ENCODE measurements around the gene C1orf159. TPM values are rescaled to one million over a fixed set of nuclear protein-coding genes. Genes with fewer than 3 reads are reported as not detected.

C1orf159 gene
- total RNA-seq, 1 experiment from 2014 or later, result 15.7 TPM

DNA sequence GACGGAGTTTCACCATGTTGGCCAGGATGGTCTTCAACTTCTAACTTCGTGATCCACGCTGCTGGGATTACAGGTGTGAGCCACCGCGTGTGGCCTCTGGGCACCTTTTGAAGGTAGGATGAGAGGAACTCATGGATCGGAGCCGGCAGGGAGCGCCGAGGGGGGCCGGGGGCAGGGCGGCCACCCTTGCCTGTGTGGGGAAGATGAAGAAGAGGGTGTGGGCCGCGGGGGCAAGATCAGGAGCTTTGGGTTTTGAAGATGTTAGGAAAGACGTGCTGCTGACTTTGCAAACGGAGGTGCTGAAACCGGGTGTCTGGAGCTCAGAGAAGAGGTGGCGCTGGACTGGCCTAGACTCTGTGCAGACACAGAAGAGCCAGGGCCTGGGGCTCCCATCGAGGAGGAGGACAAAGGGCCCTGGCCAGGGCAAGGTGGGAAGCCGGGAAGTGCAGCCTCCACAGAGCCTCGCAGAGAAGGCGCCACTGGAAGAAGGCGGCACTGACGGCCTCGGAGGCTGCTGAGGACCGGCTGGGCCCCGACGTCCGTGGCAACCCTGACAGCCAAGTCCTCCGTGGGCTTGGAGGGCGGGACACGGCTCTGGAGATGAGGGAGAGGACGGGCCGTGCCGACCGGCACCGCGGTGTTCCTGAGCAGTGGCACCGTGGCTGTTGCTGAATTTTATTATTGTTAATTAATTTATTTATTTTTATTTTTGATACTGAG lies 55.4 kb downstream of the C1orf159 start:
- Mint-ChIP-seq H3K9me3 (ENCODE audit: unreplicated experiment) (no peaks in the 10 kb centered on the region), H3K27me3 (ENCODE audit: insufficient read depth, unreplicated experiment) (no peaks in the 10 kb centered on the region), H3K4me1 (ENCODE audit: insufficient read depth, unreplicated experiment) (peaks cover 16% of the 10 kb centered on the region), H3K4me3 (ENCODE audit: unreplicated experiment) (peak overlapping the region; percentile 76), H3K36me3 (ENCODE audit: insufficient read depth, unreplicated experiment) (no peaks in the 10 kb centered on the region), H3K27ac (ENCODE audit: low read depth, unreplicated experiment) (no peak overlapping the region)
- intact Hi-C loops (cut with micrococcal nuclease), result loop anchor here (5.0 kb wide), 1 partner anchor 58 kb away; the partner anchor contains the start of gene HES4
- ChIA-PET POLR2A (interaction anchor here (1.1 to 2.0 kb wide), 3 partner anchors 39 to 47 kb away, joined by 5 to 8 read pairs (median 6); partner anchors contain the start of gene ISG15), CTCF (interaction anchor here (0.6 to 2.7 kb wide), 4 partner anchors 22 to 77 kb away, joined by 3 to 12 read pairs (median 6); no protein-coding TSS in a partner anchor)
- DNase-seq (ENCODE audit: unreplicated experiment), result no peak
- no TSS peak for BruUV-seq (replicated peaks)
- TF ChIP-seq, protein P1, sequence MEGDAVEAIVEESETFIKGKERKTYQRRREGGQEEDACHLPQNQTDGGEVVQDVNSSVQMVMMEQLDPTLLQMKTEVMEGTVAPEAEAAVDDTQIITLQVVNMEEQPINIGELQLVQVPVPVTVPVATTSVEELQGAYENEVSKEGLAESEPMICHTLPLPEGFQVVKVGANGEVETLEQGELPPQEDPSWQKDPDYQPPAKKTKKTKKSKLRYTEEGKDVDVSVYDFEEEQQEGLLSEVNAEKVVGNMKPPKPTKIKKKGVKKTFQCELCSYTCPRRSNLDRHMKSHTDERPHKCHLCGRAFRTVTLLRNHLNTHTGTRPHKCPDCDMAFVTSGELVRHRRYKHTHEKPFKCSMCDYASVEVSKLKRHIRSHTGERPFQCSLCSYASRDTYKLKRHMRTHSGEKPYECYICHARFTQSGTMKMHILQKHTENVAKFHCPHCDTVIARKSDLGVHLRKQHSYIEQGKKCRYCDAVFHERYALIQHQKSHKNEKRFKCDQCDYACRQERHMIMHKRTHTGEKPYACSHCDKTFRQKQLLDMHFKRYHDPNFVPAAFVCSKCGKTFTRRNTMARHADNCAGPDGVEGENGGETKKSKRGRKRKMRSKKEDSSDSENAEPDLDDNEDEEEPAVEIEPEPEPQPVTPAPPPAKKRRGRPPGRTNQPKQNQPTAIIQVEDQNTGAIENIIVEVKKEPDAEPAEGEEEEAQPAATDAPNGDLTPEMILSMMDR (IDR thresholded peaks at IDR 0.05; ENCODE audit: unreplicated experiment), result no peak

DNA sequence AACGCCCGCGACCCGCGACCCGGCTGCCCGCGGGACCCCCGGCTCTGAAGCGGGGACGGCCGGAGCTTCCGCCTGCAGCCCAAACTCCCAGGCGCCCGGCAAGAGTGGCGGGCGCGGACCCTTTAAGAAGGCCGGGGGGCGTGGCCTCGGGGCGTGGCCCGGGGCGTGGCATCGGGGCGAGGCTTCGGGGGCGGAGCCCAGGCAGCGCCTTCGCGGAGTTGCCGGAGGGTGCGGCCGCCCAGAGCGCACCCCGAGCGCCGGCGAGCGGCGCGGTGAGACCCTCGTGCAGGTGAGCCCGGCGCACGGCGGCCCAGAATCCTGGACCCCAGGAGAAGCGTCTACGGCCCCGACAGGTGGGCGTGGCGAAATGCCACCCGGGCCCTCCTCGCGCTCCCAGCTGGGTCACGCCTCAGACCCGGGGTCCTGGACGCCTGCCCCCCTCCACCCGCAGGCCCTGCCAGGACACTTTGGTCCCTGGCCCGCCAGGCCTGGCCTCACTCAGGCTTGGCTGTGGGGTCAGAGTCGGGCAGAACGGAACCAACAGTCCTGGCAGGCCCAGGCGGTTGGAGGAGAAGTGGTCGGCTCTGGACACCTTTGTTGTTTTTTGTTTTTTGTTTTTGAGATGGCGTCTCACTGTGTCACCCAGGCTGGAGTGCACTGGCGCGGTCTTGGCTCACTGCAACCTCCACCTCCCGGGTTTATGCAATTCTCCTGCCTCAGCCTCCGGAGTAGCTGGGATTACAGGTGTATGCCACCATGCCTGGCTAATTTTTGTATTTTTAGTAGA lies 56.2 kb downstream of the C1orf159 start:
- H3K4me3 Mint-ChIP-seq (ENCODE audit: unreplicated experiment), result peak overlapping the region; percentile 76
- POLR2A ChIA-PET, result interaction anchor here (0.7 to 2.0 kb wide), 6 partner anchors 20 to 76 kb away, joined by 3 to 8 read pairs (median 4); partner anchors contain the start of gene ISG15
- intact Hi-C loops (cut with micrococcal nuclease), result loop anchor here (2.0 to 5.0 kb wide), 2 partner anchors 37 to 57 kb away; partner anchors contain the start of gene HES4
- no TSS peak for BruUV-seq (replicated peaks)
- DNase-seq (ENCODE audit: unreplicated experiment), result peak; percentile 85
- TF ChIP-seq, protein P1 (IDR thresholded peaks at IDR 0.05; ENCODE audit: unreplicated experiment), result no peak
- no peak overlapping the region for H3K27ac Mint-ChIP-seq (ENCODE audit: low read depth, unreplicated experiment)
- H3K4me1 Mint-ChIP-seq (ENCODE audit: insufficient read depth, unreplicated experiment), result peaks cover 16% of the 10 kb centered on the region
- H3K9me3 Mint-ChIP-seq (ENCODE audit: unreplicated experiment), result no peaks in the 10 kb centered on the region
- H3K27me3 Mint-ChIP-seq (ENCODE audit: insufficient read depth, unreplicated experiment), result no peaks in the 10 kb centered on the region
- no peaks in the 10 kb centered on the region for H3K36me3 Mint-ChIP-seq (ENCODE audit: insufficient read depth, unreplicated experiment)
- CTCF ChIA-PET, result interaction anchor here (0.6 to 2.7 kb wide), 7 partner anchors 21 to 77 kb away, joined by 3 to 12 read pairs (median 4); no protein-coding TSS in a partner anchor

DNA sequence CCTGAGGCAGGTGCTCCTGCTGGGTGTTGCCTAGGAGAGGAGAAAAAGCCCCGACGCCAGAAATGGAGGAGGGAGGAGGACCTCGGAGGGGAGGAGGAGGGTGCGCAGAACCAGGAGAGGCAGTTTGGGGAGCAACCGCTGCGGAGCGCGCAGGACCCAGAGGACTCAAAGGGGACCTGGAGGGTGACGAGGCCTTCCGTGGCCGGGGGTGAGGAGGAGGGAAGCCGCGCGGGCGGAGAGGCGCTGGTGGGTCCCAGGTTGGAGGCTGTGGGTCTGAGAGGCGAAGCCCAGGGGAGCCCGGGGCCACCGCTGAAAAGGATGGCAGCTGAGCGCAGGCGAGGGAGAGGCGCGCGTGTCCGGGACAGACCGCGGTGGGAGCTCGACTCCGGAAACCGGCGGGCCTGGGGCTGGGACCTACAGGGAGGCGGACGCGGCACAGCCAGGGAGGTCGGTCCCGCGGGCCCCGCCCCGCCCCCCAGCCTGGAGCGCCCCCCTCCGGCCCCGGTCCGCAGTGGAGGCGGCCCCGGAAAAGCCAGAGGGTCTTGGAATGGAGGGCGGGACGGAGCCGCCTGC lies 56.9 kb downstream of the C1orf159 start:
- Mint-ChIP-seq H3K27me3 (ENCODE audit: insufficient read depth, unreplicated experiment) (no peaks in the 10 kb centered on the region), H3K9me3 (ENCODE audit: unreplicated experiment) (no peaks in the 10 kb centered on the region), H3K27ac (ENCODE audit: low read depth, unreplicated experiment) (no peak overlapping the region), H3K4me1 (ENCODE audit: insufficient read depth, unreplicated experiment) (peaks cover 16% of the 10 kb centered on the region), H3K4me3 (ENCODE audit: unreplicated experiment) (peak overlapping the region; percentile 76), H3K36me3 (ENCODE audit: insufficient read depth, unreplicated experiment) (no peaks in the 10 kb centered on the region)
- TF ChIP-seq, protein P1 (IDR thresholded peaks at IDR 0.05; ENCODE audit: unreplicated experiment), result peak; percentile 53
- BruUV-seq (replicated peaks), result no TSS peak
- no peak for DNase-seq (ENCODE audit: unreplicated experiment)
- CTCF ChIA-PET, result interaction anchor here (1.1 to 2.7 kb wide), 6 partner anchors 20 to 74 kb away, joined by 3 to 12 read pairs (median 4); no protein-coding TSS in a partner anchor
- POLR2A ChIA-PET, result interaction anchor here (0.6 to 2.0 kb wide), 6 partner anchors 20 to 133 kb away, joined by 3 to 8 read pairs (median 3); no protein-coding TSS in a partner anchor
- intact Hi-C loops (cut with micrococcal nuclease), result loop anchor here (2.0 kb wide), 1 partner anchor 36 kb away; no protein-coding TSS in a partner anchor
